Breast epithelium (tissue), 4 donors: ENCODE results near the gene COBLL1. TPM values are rescaled to one million over a fixed set of nuclear protein-coding genes. Genes with fewer than 3 reads are reported as not detected.

Source experiments
- DNase-seq, 2 donors: peaks; one replicate each; pipeline ENCODE4 v3.0.0-alpha.2; 2019; ENCODE audit warnings: low spot score in 2 of 2
- H3K27ac ChIP-seq, 2 donors: fragments of 200-600 bp; sonication (generic) in 1 of 2; one replicate each; pipeline ENCODE4 v1.5.1; 2016 to 2019; ENCODE audit warnings: mild to moderate bottlenecking in 1 of 2
- H3K27me3 ChIP-seq, 2 donors: fragments of 200-600 bp; sonication (generic) in 1 of 2; one replicate each; pipeline versions ENCODE4 v1.5.1 to v1.6.0; 2017 to 2019; ENCODE audit warnings: control low read depth in 1 of 2, mild to moderate bottlenecking in 1 of 2
- H3K36me3 ChIP-seq: fragments of 200-600 bp; one replicate; pipeline ENCODE4 v1.5.1; 2019
- H3K4me1 ChIP-seq, 2 donors: fragments of 200-600 bp; sonication (generic); one replicate each; pipeline ENCODE4 v1.5.1; 2016 to 2019; ENCODE audit warnings: control low read depth in 1 of 2
- H3K4me3 ChIP-seq, 3 donors: fragments of 200-600 bp; sonication (generic); 1 replicate in 2 of 3; 2 replicates in 1 of 3; pipeline ENCODE4 v1.5.1; 2016 to 2019; ENCODE audit warnings: mild to moderate bottlenecking in 3 of 3, moderate library complexity in 2 of 3
- H3K9me3 ChIP-seq, 2 donors: fragments of 200-600 bp; sonication (generic) in 1 of 2; one replicate each; pipeline ENCODE4 v1.5.1; 2016 to 2019; ENCODE audit warnings: control low read depth in 1 of 2
- CTCF ChIP-seq, 3 donors: fragments of 450-650 bp; IDR thresholded peaks; one replicate each; pipeline ENCODE4 v1.5.1; 2016 to 2017; ENCODE audit warnings: antibody characterized with exemption in 3 of 3, mild to moderate bottlenecking in 3 of 3, moderate library complexity in 3 of 3
- POLR2A ChIP-seq: fragments of 450-650 bp; IDR thresholded peaks from one replicate; pipeline ENCODE4 v1.6.1; 2016; ENCODE audit warnings: antibody characterized with exemption, mild to moderate bottlenecking, moderate library complexity
- POLR2AphosphoS5 ChIP-seq, 3 donors: sonication (generic); formaldehyde crosslinking; IDR thresholded peaks; one replicate each; pipeline ENCODE4 v1.6.1; 2017; ENCODE audit warnings: antibody characterized with exemption in 3 of 3
- intact Hi-C: fragments of 100-400 bp; cut with DNase I; formaldehyde crosslinking; loops from one replicate; pipeline ENCODE4 v1.15.1; 2023; ENCODE audit warnings: low total_unique reads
- total RNA-seq, 3 donors: library from RNA; depleted of rRNA; stranded (reverse); fragments of >200 nt; gene quantifications; one replicate each; pipeline ENCODE4 v1.1.0, GENCODE V29; 2016

Gene COBLL1
- total RNA-seq, 3 donors from 2014 or later = 43.6 to 92.8 (median 75.8) TPM

DNA sequence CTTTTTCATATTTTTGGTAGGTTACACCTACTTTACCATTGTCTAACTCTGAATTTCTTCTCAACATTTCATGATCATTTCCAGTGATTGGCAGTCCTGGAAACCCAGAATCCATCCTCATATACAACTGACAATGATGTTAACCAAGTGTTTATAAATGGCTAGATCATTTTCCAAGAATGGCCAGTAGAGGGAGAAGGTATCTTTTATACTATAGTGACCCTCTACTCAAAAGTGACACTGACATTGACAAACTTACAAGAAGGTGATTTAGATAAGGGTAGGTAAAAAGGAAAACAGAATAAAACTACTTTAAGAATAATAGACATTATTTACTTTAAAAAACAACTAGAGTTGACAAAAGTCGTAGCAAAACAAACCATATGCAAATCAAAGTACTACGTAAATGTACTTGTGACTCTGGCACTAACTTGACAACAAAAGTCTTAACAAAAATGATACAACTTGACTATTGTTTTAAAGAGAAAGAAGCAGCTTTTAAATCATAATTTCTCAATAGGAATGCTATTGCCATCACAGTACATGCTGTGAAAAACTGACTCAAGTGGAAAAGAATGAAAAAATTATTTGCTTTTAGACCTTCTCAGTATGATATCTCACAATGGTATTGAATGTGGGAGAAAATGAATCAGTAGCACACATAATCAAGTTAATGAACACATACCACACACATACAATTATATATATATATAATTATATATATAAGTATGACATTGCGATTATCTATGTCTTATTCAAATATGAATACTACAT, 143.7 kb downstream of the COBLL1 start:
- H3K27ac ChIP-seq = no peak overlapping the region
- no peak for DNase-seq

DNA sequence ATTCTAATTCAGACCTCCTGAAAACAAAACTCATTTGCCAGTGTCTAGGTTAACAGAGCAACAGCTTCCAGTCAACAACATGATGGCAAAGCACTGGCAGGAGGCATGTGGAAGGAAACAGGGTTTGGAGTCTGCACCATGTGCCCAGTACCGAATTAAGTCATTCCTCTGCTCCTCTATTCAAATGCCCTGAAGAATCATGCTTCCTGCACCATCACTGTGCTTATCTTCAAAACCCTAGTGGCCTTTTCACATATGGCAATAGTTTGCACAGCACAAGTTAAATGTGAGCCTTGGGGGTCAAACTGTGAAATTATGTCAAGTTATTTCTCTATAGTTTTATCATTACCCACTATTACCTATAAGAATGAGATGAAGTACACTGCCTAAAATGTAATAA, 145.0 kb downstream of the COBLL1 start:
- no peaks in the 10 kb centered on the region for H3K27me3 ChIP-seq
- peaks cover 4% of the 10 kb centered on the region for H3K36me3 ChIP-seq
- no peak overlapping the region for H3K27ac ChIP-seq
- no peaks in the 10 kb centered on the region for H3K4me1 ChIP-seq
- intact Hi-C loops = no loop called here
- DNase-seq = no peak
- TF ChIP-seq CTCF (IDR thresholded peaks at IDR 0.05) (no peak), POLR2AphosphoS5 (IDR thresholded peaks at IDR 0.05) (no peak), POLR2A (no peak)
- no peaks in the 10 kb centered on the region for H3K9me3 ChIP-seq
- H3K4me3 ChIP-seq = no peak overlapping the region

More for the DNA sequence above, 143.7 kb downstream of the COBLL1 start:
- intact Hi-C loops = no loop called here
- peak; percentile 20 to 35 (median 26) for TF ChIP-seq CTCF (IDR thresholded peaks at IDR 0.05)
- TF ChIP-seq POLR2A = no peak
- Histone ChIP-seq H3K27me3 (no peaks in the 10 kb centered on the region), H3K9me3 (no peaks in the 10 kb centered on the region), H3K4me1 (no peaks in the 10 kb centered on the region), H3K4me3 (no peak overlapping the region), H3K36me3 (peaks cover 4% of the 10 kb centered on the region)

DNA sequence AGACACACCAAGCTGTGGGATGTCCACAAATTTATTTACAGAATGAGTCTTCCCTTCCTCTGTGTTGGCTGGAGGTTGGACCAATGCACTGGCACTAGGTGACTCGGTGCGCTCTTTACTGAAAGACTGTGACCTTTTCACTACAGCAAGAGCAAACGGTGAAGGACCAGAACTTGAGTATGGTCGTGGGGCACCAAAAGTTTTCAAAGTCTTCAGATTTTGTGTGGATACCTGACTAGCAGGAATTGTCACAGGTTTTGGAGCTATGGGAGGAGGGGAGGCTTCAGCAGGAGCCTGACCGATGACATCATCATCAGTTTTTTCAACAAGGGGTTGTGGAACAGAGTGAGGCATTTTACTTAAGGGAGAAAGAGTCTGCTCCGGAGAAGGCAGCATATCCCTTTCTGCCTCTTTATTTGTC, 147.3 kb downstream of the COBLL1 start:
- TF ChIP-seq POLR2A (no peak), CTCF (IDR thresholded peaks at IDR 0.05) (no peak), POLR2AphosphoS5 (IDR thresholded peaks at IDR 0.05) (no peak)
- Histone ChIP-seq H3K27ac (no peak overlapping the region), H3K36me3 (peaks cover 4% of the 10 kb centered on the region), H3K4me3 (no peak overlapping the region), H3K4me1 (no peaks in the 10 kb centered on the region), H3K27me3 (no peaks in the 10 kb centered on the region), H3K9me3 (no peaks in the 10 kb centered on the region)
- intact Hi-C loops = no loop called here
- no peak for DNase-seq

GRCh38 chr2:164693834-164694233, 147.8 kb downstream of the COBLL1 start:
- Histone ChIP-seq H3K9me3 (no peaks in the 10 kb centered on the region), H3K36me3 (peaks cover 4% of the 10 kb centered on the region), H3K4me3 (no peak overlapping the region), H3K27me3 (no peaks in the 10 kb centered on the region), H3K27ac (no peak overlapping the region), H3K4me1 (no peaks in the 10 kb centered on the region)
- intact Hi-C loops = no loop called here
- DNase-seq = no peak
- TF ChIP-seq POLR2A (no peak), CTCF (IDR thresholded peaks at IDR 0.05) (no peak), POLR2AphosphoS5 (IDR thresholded peaks at IDR 0.05) (no peak)

GRCh38 chr2:164693390-164693789, 148.2 kb downstream of the COBLL1 start:
- intact Hi-C loops = no loop called here
- TF ChIP-seq POLR2A (no peak), POLR2AphosphoS5 (IDR thresholded peaks at IDR 0.05) (no peak), CTCF (IDR thresholded peaks at IDR 0.05) (no peak)
- Histone ChIP-seq H3K4me1 (no peaks in the 10 kb centered on the region), H3K9me3 (no peaks in the 10 kb centered on the region), H3K27ac (no peak overlapping the region), H3K4me3 (no peak overlapping the region), H3K27me3 (no peaks in the 10 kb centered on the region), H3K36me3 (peaks cover 4% of the 10 kb centered on the region)
- DNase-seq = no peak
